ENCODE measurements around the gene SIN3B. TPM values are rescaled to one million over a fixed set of nuclear protein-coding genes. Genes with fewer than 3 reads are reported as not detected.

The SIN3B gene
- total RNA-seq, 1 donor from 2014 or later: 71.2 TPM

DNA sequence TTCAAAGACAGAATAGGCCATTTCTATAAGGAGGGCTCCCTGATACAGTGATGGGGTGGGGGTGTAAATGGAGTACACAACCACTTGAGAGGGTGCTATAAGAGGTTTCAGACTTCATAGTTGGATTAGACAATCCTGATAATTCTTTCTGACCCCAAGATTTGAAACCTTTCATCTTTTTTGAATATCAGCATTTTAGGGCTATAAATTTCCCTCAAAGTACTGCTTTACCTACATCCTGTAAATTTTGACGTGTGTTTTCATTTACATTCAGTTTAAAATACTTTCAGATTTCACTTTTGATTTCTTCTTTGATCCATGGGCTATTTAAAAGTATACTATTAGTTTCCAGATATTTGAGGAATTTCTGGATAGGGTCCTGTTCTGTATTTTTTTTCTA is 40.0 kb upstream of the SIN3B start:
- no peak for DNase-seq (ENCODE audit: extremely low spot score, unreplicated experiment)
- H3K27me3 Mint-ChIP-seq: no peaks in the 10 kb centered on the region
- no peaks in the 10 kb centered on the region for H3K36me3 Mint-ChIP-seq
- H3K4me3 Mint-ChIP-seq: no peak overlapping the region
- TF ChIP-seq, protein P1, sequence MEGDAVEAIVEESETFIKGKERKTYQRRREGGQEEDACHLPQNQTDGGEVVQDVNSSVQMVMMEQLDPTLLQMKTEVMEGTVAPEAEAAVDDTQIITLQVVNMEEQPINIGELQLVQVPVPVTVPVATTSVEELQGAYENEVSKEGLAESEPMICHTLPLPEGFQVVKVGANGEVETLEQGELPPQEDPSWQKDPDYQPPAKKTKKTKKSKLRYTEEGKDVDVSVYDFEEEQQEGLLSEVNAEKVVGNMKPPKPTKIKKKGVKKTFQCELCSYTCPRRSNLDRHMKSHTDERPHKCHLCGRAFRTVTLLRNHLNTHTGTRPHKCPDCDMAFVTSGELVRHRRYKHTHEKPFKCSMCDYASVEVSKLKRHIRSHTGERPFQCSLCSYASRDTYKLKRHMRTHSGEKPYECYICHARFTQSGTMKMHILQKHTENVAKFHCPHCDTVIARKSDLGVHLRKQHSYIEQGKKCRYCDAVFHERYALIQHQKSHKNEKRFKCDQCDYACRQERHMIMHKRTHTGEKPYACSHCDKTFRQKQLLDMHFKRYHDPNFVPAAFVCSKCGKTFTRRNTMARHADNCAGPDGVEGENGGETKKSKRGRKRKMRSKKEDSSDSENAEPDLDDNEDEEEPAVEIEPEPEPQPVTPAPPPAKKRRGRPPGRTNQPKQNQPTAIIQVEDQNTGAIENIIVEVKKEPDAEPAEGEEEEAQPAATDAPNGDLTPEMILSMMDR (conservative IDR thresholded peaks at IDR 0.05): no peak
- H3K4me1 Mint-ChIP-seq (ENCODE audit: unreplicated experiment): no peaks in the 10 kb centered on the region
- H3K27ac Mint-ChIP-seq: no peak overlapping the region
- H3K9me3 Mint-ChIP-seq: no peaks in the 10 kb centered on the region

DNA sequence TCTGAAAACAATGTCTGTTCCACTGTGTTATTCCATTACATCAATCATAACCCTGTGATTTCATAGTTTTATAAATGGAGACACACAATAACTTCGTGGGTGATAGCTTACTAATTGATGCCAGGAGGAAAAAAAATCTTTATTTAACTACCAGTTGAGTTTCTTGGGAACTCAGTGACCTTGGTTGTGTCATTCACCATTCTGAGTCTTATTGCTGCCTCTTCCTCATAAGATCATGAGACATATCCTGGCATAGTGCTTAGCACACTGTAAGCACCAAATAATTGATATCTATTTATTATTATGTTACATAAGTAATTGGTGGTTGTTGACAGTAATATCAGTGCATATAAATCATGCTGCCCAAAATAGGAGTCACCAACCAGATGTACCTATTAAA is 39.1 kb upstream of the SIN3B start:
- no peak for DNase-seq (ENCODE audit: extremely low spot score, unreplicated experiment)
- TF ChIP-seq, protein P1 (conservative IDR thresholded peaks at IDR 0.05): no peak
- Mint-ChIP-seq H3K27me3 (no peaks in the 10 kb centered on the region), H3K36me3 (no peaks in the 10 kb centered on the region), H3K27ac (no peak overlapping the region), H3K4me3 (no peak overlapping the region), H3K4me1 (ENCODE audit: unreplicated experiment) (no peaks in the 10 kb centered on the region), H3K9me3 (no peaks in the 10 kb centered on the region)

DNA sequence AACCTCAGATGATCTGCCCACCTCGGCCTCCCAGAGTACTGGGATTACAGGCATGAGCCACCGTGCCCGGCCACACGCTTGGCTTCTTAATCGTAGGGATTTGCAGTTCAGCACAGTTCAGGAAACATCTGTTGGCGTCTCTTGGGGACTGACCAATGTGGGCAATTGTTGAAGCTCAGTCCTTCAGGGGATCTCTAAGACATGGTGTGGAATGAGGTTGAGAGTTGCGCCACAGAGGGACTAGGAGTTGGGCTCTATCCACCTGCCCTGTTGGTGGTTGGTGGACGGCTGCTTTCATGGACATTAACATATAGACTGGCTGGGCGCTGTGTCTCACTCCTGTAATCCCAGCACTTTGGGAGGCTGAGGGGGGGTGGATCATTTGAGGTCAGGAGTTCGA is 37.3 kb upstream of the SIN3B start:
- Mint-ChIP-seq H3K4me3 (no peak overlapping the region), H3K4me1 (ENCODE audit: unreplicated experiment) (no peaks in the 10 kb centered on the region), H3K36me3 (no peaks in the 10 kb centered on the region), H3K27ac (no peak overlapping the region), H3K27me3 (no peaks in the 10 kb centered on the region), H3K9me3 (peaks cover 3% of the 10 kb centered on the region)
- no peak for DNase-seq (ENCODE audit: extremely low spot score, unreplicated experiment)
- TF ChIP-seq, protein P1 (conservative IDR thresholded peaks at IDR 0.05): no peak

DNA sequence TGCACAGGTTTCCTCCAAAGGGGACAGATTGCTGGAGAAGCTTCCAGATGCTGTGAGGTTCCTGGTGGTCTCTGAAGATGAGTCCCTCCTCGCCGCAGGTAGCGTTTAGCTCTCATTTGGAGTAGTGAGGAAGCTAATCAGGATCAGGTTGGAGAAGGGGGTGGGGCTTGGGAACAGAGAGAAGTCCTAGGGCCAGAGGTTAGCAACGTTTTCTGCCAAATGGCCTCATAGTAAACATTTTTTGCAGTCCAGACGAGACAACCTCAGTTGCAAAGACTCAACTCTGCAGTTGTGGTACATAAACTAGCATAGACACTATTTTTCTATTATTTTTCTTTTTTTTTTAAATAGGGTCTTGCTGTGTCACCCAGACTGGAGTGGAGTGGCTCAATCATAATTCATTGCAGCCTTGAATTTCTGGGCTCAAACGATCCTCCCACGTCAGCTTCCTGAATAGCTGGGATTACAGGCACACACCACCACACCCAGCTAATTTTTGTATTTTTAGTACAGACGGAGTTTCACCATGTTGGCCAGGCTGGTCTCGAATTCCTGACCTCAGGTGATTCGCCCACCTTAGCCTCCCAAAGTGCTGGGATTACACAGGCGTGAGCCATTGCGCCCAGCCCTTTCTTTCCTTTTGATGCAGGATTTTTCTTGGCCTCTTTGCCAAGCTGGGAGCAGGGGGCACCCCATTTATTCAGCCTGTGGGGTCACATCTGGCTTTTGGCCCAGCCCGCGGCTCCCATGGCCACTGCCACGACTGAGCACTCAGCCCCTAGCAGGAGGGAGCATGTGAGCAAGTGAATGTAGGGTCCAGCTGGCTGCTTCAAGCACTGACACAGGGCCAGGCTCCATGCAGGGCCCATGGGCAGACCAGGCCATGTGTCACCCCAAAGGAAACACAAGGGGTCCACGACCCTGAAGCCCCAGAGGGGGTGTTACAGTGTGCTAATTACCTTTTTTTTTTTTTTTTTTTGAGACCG is 34.4 kb upstream of the SIN3B start:
- DNase-seq (ENCODE audit: extremely low spot score, unreplicated experiment): no peak
- TF ChIP-seq, protein P1 (conservative IDR thresholded peaks at IDR 0.05): no peak
- no peaks in the 10 kb centered on the region for H3K36me3 Mint-ChIP-seq
- H3K4me3 Mint-ChIP-seq: no peak overlapping the region
- no peak overlapping the region for H3K27ac Mint-ChIP-seq
- no peaks in the 10 kb centered on the region for H3K27me3 Mint-ChIP-seq
- H3K4me1 Mint-ChIP-seq (ENCODE audit: unreplicated experiment): no peaks in the 10 kb centered on the region
- peaks cover 3% of the 10 kb centered on the region for H3K9me3 Mint-ChIP-seq

DNA sequence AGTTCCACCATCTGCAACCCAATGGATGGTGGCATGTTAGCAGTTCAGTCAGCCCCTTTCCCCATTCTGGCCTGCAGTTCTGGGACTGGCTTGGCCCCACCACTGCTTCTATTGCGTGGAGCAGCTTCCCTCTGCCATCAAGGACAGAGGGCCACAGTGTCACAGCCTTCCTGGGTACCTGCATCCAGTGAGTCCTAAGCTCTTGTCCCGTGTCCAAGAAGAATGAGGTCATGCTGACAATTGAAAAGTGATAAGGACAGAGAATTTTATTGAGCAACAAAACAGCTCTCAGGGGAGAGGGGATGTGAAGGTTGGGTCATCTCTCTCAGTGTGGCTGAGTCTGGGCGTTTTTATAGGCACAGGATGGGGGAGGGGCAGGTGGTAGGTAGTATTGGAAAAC is 33.5 kb upstream of the SIN3B start:
- TF ChIP-seq, protein P1 (conservative IDR thresholded peaks at IDR 0.05): no peak
- Mint-ChIP-seq H3K9me3 (peaks cover 3% of the 10 kb centered on the region), H3K27me3 (no peaks in the 10 kb centered on the region), H3K27ac (no peak overlapping the region), H3K36me3 (no peaks in the 10 kb centered on the region), H3K4me1 (ENCODE audit: unreplicated experiment) (no peaks in the 10 kb centered on the region), H3K4me3 (no peak overlapping the region)
- DNase-seq (ENCODE audit: extremely low spot score, unreplicated experiment): no peak
